Measurements from ENCODE around the gene MAN1C1. TPM values are rescaled to one million over a fixed set of nuclear protein-coding genes. Genes with fewer than 3 reads are reported as not detected.

Gene MAN1C1
- total RNA-seq, 4 donors from 2014 or later: 14.6 to 25.1 (median 17.5) TPM

- H3K36me3 ChIP-seq: peaks cover 0 to 80% (median 0%) of the 10 kb centered on the region in 3 donors
- no peak overlapping the region for H3K4me3 ChIP-seq
- peaks cover 0 to 59% (median 36%) of the 10 kb centered on the region in 4 donors for H3K4me1 ChIP-seq
- DNase-seq (ENCODE audit: low spot score in 2 of 2): no peak
- WGBS, 2 donors: 75 to 79% methylated on average over 5 to 7 of the region's 7 CpGs
- no peaks in the 10 kb centered on the region for H3K9me3 ChIP-seq
- H3K27me3 ChIP-seq: no peaks in the 10 kb centered on the region
- peak overlapping the region in 3 of 4 donors; percentile 16 to 84 (median 27) for H3K27ac ChIP-seq
- no peak for TF ChIP-seq POLR2A (IDR thresholded peaks at IDR 0.05)
- no peak for TF ChIP-seq CTCF (IDR thresholded peaks at IDR 0.05)
- no peak for TF ChIP-seq EP300 (IDR thresholded peaks at IDR 0.05)
These were observed 193.3 kb downstream of the MAN1C1 start for GRCh38 chr1:25809929-25810328.

- TF ChIP-seq POLR2A (IDR thresholded peaks at IDR 0.05) (no peak), CTCF (IDR thresholded peaks at IDR 0.05) (peak; percentile 90 to 96 (median 93)), EP300 (IDR thresholded peaks at IDR 0.05) (peak in 1 of 2 donors; percentile 16)
- no peaks in the 10 kb centered on the region for H3K9me3 ChIP-seq
- peak overlapping the region in 3 of 4 donors; percentile 27 to 84 (median 56) for H3K27ac ChIP-seq
These were observed 194.0 kb downstream of the MAN1C1 start for GRCh38 chr1:25810341-25811299.

GRCh38 chr1:25811384-25812082 lies 194.9 kb downstream of the MAN1C1 start:
- Histone ChIP-seq H3K4me1 (peaks cover 0 to 43% (median 21%) of the 10 kb centered on the region in 4 donors), H3K9me3 (no peaks in the 10 kb centered on the region), H3K36me3 (peaks cover 0 to 91% (median 0%) of the 10 kb centered on the region in 3 donors), H3K27ac (no peak overlapping the region), H3K4me3 (no peak overlapping the region), H3K27me3 (no peaks in the 10 kb centered on the region)
- TF ChIP-seq POLR2A (IDR thresholded peaks at IDR 0.05): no peak
- TF ChIP-seq EP300 (IDR thresholded peaks at IDR 0.05): no peak
- TF ChIP-seq CTCF (IDR thresholded peaks at IDR 0.05): no peak
- no peak for DNase-seq (ENCODE audit: low spot score in 2 of 2)
- WGBS, 2 donors: 91 to 93% methylated on average over 11 to 13 of the region's 13 CpGs

More at GRCh38 chr1:25810341-25811299, 194.0 kb downstream of the MAN1C1 start:
- Histone ChIP-seq H3K27me3 (no peaks in the 10 kb centered on the region), H3K36me3 (peaks cover 0 to 82% (median 0%) of the 10 kb centered on the region in 3 donors), H3K4me1 (peaks cover 0 to 52% (median 30%) of the 10 kb centered on the region in 4 donors), H3K4me3 (no peak overlapping the region)
- WGBS, 2 donors: 35% methylated on average over 18 to 20 of the region's 21 CpGs
- DNase-seq (ENCODE audit: low spot score in 2 of 2): peak; percentile 59 to 80

GRCh38 chr1:25813071-25813733 lies 196.6 kb downstream of the MAN1C1 start:
- Histone ChIP-seq H3K4me3 (no peak overlapping the region), H3K4me1 (peaks cover 0 to 36% (median 12%) of the 10 kb centered on the region in 4 donors), H3K27ac (no peak overlapping the region), H3K27me3 (no peaks in the 10 kb centered on the region), H3K9me3 (no peaks in the 10 kb centered on the region), H3K36me3 (peaks cover 0 to 84% (median 0%) of the 10 kb centered on the region in 3 donors)
- WGBS, 2 donors: 78 to 81% methylated on average over 11 of the region's 11 CpGs
- DNase-seq (ENCODE audit: low spot score in 2 of 2): no peak
- TF ChIP-seq POLR2A (IDR thresholded peaks at IDR 0.05) (no peak), EP300 (IDR thresholded peaks at IDR 0.05) (no peak), CTCF (IDR thresholded peaks at IDR 0.05) (no peak)
